ENCODE measurements around the gene HRCT1.
"Not testable (repeated sequence)": the region's sequence is repeated elsewhere in the genome, so short reads cannot be mapped to it uniquely, and the experiment has no call there.

Gene HRCT1

GRCh38 chr9:35897376-35898099, 8.5 kb upstream of the HRCT1 start:
- not testable (repeated sequence) for DNase-seq

DNA sequence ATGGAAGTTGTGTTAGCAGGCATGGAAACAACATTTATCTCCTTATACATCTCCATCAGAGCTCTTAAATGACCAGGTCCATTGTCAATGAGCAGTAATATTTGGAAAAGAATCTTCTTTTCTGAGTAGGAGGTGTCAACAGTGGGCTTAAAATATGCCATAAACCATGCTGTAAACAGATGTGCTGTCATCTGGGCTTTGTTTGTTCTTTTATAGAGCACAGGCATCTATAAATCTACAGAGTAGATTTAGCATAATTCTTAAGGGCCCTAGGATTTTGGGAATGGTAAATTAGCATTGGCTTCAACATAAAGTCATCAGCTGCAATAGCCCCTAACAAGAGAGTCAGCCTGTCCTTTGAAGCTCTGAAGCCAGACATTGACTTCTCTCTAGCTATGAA, 7.7 kb upstream of the HRCT1 start:
- no peak for DNase-seq

DNA sequence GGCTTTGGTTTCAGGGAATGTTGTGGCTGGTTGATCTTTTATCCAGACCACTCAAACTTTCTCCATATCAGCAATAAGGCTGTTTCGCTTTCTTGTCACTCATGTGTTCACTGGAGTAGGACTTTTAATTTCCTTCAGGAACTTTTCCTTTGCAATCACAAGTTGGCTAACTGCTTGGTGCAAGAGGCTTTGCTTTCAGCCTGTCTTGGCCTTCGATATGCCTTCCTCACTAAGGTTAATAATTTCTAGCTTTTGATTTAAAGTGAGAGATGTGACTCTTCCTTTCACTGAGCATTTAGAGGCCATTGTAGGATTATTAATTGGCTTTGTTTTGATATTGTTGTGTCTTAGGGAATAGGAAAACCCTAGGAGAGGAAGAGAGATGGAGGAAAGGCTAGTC, 7.0 kb upstream of the HRCT1 start:
- DNase-seq = no peak

- no peak for DNase-seq
Observed at GRCh38 chr9:35903049-35903448, 3.0 kb upstream of the HRCT1 start.

DNA sequence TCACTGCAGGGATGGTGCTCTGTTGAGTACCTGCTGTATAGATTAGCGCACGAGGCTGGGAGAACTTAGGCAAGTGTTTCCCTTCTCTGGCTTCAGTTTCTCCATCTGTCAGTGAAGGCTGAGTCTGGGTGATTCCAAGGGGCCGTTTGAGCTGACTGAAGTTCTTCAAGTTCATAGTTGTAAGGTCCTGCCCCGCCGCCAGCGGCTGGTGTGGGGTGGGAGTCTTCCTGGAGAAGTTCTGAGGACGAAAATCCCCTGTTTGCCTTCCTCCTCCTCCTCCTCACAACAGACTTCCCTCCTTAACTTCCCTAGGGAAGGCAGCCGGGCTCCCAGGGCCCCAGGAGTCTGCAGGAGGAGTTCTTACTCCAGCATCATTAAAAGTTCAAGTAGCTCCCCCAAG, 1.7 kb upstream of the HRCT1 start:
- DNase-seq = no peak

DNA sequence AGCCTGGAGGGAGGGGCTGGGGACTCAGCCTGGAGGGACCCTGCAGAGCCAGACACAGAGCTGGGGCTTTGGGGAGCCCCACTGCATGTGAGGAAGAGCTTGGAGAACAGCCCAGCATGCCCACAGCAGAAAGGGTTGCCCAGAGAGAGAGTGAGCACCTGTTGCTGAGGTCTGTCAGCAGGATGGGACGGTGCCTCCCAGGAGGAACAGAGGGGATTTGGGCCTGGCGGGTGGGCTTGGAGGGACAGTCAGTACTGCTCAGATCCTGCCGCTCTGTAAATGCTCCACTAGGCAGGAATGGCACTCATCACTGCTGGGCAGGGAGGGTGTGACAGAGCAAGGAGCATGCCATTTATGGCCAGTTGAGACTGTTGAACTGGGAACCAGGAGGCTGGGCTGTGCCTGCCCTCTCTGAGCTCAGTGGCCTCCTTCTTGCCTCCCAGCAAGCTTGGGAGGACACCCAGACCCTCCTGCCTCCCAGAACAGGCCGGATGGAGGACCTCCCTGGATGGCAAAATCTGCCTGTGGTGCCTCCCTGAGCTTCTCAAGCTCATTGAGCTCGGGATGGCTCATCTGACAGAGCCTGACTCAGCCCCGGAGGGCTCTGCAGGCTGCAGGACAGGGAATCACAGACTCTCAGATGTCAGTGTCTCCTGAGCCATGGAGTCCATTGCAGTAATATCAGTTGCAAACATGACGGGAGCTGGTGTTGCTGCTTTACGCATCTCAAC, 786 bp upstream of the HRCT1 start:
- DNase-seq = no peak

- DNase-seq = no peak
Observed at GRCh38 chr9:35906923-35907699, 1.1 kb downstream of the HRCT1 start.

DNA sequence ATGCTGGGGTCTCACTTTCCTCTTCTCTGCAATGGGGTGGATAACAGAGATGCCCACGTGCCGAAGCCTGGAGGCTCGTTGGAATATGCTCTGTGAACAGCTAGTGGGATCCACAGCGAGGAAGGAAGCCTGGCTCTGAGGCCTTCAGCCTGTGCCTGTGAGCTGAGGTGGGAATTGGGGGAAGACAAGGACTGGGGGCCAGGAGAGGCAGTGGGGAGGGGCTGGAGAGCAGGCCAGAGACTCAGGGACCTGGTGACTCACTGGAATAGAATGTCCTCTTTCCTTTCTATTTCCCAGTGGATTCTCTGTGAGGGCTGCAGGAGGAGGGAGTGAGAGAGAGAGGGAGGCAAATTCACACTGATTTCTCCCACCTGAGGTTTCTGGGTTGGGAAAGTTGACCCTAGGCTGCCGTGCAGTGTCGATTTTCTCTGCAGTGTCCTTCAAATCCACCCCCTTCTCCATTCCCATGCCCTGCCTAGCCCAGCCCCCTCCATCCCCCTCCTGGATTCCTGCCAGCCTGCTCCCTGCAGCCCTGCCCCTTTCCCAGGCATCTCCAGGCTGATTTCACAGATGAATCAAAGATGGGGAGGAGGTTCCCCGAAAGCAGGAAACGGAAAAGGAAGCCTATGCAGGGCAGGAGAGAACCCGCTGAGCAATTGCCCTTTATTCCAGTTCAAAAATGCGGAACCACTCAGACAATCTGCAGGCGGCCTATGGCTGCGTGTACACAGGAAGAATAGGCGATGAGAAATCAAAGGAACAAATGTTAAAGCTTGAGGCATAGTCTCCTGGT, 1.9 kb downstream of the HRCT1 start:
- peak; percentile 39 for DNase-seq

DNA sequence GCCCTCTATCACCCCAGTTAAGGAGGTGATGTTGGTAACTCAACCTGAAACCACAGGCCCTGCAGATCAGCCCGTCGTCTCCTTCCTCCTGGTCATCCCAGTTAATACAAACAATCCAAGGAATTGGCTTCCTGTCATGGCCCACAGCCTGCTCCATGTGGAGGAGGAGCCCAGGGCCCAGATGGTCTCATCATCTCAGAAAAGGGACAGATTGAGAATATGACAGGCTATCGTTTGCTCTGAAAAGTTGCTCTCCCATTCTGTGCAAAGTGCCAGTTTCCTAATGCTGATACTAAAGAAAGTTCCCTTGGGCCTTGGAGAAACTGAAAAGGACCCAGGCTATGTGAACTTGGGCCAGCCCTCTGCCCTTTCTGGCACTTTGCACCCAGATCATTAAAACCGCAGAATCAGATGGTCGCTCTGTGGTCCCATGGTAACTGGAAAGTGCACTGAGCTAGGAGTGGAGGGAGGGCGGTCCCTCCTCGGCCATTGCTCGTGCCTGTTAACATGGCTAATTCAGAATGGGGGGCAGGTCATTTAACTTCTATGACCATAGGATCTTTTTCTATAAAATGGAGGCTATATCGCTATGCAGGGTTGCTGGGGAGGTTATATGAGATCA, 2.6 kb downstream of the HRCT1 start:
- DNase-seq = no peak

DNA sequence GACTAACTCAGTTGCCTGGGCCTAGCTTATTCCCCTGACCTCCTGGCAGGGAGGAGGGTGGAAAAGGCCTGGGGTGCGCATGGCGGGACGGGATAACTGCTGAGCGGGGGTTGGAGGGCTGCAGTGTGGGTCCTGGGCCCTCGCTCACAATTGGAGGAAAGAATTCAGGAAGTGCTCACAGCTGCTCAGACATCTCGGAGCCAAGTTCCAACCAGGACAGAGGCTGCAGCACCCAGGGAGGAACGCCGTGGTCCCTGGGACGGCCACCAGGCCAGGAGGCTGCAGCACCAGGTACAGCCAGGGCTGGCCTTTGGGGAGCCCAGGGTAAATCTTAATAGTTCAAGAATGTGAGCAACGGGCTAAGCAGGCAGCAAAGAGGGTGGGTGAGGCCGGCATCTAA, 3.3 kb downstream of the HRCT1 start, which contains the start of gene SPAAR:
Gene SPAAR, plus strand, starts transcription at position 217 of the 400 bp plus-strand sequence. CDS start 974 bp downstream, outside the sequence.
- DNase-seq = no peak

GRCh38 chr9:35909687-35910612, 3.9 kb downstream of the HRCT1 start:
- no peak for DNase-seq

- no peak for DNase-seq
Observed at GRCh38 chr9:35910613-35911359, 4.8 kb downstream of the HRCT1 start.

- no peak for DNase-seq
Observed at GRCh38 chr9:35911690-35912089, 5.7 kb downstream of the HRCT1 start.

DNA sequence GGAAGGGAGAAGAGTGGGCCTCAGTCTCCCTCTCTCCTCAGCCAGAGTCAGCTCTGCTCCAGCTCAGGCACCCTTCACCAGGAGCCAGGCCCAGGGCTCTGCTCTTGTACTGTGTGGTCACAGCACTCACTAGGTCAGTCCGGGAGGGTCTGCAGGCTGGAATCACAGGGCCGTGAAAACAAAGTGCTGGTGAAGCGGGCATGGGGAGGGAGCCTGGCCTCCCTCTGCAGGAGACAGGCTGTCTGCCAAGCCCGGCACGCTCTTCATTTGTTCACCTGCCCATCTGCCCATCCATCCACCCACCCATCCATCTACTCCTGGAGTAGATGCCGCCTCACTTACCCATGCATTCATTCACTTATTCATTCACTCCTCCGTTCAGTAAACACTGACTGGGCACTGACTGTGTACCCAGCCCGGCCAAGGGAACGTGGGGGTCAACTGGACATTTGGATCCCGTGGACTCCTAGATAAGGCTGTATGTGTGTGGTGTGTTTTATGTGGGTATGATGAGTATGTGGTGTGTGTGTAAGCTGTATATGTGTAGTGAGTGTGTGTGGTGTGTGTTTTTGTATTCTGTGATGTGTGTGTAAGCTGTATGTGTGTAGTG, 6.9 kb downstream of the HRCT1 start:
- no peak for DNase-seq

- not testable (repeated sequence) for DNase-seq
Observed at GRCh38 chr9:35913429-35913828, 7.4 kb downstream of the HRCT1 start.

DNA sequence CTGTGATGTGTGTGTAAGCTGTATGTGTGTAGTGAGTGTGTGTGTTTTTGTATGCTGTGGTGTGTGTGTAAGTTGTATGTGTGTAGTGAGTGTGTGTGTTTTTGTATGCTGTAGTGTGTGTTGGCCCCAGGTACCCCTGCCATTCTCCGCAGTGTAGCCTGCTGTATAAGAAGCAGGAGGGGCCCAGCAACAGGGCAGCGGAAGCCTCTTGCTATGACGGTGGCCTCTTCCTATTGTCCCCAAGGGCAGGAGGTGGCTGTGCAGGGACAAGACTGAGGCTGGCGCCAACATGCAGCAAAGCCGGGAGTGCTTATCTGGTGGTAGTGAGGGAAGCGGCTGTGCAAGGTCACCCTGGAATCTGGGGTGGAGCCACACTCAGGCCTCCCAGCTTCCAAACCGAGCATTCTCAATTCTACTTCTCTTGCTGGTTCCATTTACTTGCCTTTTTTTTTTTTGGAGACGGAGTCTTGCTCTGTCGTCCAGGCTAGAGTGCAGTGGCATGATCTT, 8.4 kb downstream of the HRCT1 start:
- no peak for DNase-seq

DNA sequence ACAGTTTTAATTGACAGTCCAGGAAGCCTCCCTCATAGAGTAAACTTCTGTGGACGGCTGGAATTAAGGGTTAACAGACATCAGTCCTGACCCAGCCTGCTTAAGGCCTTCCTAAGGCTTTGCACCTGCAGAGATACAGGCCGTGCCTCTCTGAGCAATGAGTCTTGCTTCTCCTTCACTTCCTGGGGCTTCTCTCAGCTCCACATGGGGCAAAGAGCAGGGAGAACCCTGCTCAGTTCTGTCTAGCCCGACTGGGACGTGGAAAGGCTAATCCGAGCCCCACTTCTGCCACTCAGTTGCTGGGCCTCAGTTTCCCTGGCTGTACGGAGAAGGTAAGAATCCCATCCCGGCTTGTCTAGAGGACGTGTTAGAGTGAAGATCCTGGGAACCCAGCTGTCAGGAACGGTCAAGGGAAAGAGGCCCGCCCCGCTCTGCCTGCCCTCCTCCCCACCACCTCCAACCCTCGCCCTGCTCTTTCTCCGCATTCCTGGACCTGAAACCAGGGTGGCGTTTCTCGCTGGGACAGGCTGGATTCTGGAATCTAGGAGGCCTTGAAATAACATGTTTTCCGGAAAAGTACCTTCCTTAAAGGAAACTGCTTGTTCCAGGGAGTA, 9.8 kb downstream of the HRCT1 start:
- no peak for DNase-seq

DNA sequence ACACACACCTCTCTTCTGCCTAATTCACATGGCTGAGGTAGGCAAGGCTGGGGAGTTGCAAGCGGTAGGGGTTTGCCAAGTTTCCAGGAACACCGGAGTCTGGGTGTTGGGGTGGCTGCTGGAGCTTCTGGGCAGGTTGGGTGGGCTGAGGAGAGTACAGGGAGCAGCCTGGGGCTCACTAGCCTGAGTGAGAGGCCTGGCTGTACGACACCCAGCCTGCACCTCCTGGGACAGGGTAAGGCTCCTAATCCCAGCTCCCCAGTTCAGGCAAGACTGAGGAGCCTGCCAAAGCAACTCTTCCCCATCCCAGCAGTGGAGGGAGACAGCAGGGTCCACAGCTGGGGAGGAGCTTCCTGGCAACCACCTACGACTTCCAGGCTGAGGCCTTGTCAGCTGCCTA, 11.3 kb downstream of the HRCT1 start:
- DNase-seq = no peak

DNA sequence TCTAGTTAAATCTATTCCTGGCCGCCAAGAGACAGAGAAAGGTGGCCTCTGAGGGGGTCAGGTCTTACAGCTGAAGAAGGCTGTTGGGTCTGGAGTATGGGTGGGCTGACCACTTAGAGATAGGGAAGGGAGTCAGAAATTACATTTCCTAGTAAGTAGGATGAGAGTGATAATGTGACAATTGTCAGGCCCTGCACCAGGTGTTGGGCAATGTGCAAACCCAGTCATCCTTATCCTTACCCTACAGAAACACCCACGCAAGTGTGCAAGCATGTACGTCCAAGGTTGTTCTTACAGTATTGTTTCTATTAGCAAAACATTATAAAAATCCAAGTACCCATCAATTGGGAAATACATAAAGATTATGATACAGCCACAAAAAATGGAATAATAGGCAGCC, 12.8 kb downstream of the HRCT1 start:
- no peak for DNase-seq
